HG03575 (cell line): ENCODE results near the gene BANK1.
"Not testable (repeated sequence)": the region's sequence is repeated elsewhere in the genome, so short reads cannot be mapped to it uniquely, and the experiment has no call there.

Source experiments
- ATAC-seq: cut with Tn5 transposase; IDR thresholded peaks from one replicate; pipeline ENCODE4 v1.9.1; 2021; ENCODE audit not compliant: unreplicated experiment, insufficient number of reproducible peaks, low FRiP score; ENCODE audit errors: extremely low read depth

BANK1 gene

DNA sequence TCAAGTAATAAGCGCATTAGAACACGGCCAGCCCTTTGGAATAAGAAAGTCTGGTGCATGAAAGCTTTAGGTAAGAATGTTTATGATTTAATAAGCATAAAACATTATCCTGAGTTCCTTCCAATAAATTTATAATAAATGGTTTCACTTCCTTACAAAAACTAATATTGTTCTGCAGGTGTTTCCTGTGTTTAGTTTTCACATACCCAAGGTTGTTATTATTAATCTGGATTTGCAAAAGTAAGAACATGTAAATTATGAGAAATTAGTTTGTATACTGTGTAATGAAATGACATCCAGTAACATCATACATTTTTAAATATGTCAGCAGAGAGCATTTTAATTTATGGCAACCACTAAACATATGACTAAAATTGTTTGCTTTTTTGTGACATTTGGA lies 72.1 kb downstream of the BANK1 start:
- no peak for ATAC-seq

DNA sequence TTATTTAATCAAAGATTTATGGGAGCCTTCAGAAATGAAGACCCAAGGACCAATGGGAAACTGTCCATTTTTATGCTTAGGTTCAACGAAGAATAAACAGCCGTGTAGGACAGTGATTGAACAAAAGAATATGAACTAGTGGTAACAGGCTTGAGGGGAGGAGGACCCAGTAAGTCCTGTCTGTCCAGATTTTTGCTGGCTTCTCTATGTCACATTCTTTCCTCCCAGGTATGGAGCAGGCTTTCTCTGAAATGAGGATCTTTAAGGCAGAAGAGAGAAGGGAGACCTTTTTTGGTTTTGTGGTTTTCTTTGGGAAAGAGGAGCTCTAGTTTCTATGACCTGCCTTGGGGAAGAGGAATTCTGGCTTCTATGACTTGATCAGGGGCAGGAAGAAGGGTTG lies 74.1 kb downstream of the BANK1 start:
- no peak for ATAC-seq

DNA sequence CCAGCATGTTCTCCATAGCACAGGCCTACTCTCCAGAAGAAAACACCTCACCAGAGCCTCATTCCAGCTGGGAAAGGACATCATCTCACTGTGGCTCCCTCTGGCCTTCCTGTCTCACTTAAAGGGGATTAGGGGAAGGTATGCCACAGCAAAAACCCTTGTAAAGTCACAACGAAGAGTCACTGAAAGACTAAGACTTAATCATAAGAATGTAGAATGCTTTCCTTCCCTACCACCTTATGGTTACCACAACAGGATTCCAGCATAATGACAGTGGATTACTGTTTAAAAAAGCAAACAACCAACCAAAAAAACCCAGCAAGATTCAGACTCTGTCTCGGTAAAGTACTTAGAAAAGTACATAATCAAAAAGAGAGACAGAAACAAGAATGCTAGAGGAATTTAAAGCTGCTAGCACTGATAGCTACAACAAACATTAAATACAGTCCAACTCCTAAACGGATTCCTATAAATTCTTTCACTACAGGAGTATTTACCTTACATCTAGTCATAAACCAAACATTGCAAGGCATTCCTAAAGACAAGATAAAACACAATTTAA lies 75.1 kb downstream of the BANK1 start:
- no peak for ATAC-seq

DNA sequence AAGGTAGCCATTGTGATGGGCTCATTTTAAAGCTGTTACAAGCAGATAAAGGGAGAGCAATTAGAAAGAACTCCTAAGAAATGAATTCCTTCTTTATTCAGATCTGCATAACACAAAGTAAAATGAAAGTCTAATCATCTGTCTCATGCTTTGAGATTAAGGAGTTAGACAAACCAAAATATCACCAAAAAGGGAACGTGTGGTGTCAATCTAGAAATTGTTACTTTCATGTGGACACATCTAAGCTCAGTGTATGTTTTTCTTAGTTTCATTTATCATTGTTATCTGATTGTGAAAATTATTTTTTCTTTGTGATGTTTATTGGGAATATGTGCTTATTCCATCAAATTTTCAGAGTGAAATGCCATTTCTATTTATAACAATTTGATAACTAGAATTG lies 80.3 kb downstream of the BANK1 start:
- ATAC-seq: no peak

DNA sequence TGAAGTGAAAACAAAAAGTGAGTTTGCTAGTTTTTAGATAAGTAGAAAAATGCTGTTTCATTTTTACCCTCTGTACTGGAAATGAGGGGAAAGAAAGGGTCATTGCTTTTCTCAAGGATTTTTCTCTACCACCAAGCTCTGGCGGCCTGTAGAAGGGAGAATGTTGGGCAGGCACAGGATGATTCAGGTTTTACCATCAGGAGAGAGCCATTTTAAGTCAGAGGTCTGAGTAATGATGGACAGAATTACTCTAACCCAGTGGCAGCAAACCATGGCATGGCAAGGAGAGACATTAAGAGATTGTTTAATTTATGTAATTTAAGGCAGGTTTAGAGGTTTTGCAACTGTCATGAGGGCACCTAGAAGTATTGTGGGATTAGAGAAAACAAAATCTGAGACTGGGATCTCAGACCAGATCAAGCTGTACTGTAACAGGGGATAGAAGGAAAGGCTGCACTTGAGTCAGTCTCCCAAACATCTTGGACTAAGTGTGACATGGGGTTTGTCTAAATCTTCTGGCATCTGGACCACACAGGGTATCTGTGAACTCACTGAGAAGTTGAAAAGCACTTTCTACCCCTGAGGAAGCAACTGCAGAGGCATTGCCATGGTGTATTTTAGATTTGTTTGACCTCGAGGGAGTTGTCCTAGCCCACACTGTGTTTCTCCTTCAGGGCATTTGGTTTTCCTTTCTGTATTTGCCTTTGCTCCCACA lies 81.6 kb downstream of the BANK1 start:
- no peak for ATAC-seq

DNA sequence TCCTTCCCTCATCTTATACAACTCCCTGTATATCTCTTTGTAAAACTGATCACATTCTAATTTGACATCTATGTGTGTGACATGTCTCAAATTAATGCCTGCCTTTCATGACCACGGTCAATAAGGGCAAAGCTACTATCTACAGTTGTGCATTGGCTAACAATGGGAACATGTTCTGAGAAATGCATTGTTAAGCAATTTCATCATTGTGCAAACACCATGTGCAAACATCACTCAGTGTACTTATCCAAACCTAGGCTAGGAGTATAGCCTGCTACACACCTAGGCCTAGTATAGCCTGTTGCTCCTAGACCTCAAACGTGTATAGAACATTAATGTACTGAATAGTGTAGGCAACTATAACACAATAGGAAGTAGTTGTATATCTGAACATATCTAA lies 95.0 kb downstream of the BANK1 start:
- no peak for ATAC-seq

DNA sequence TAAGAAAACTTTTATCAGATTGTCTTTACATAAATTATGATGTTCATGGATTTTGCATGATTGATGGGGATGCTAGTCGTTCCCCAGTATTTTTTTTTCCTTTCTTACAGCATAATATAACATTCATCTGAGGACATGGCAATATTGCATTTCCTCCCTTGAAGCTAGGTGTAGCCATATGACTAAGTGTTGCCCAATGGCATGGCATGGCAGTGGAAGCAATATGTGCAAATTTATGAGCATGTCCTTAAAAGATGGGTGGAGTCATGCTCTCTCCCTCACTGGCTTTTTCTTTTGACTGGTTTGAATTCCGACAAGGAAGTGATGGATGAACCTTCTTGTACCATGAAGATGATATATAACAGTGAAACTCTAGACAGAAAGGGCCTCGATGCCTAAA lies 96.3 kb downstream of the BANK1 start:
- ATAC-seq: no peak

DNA sequence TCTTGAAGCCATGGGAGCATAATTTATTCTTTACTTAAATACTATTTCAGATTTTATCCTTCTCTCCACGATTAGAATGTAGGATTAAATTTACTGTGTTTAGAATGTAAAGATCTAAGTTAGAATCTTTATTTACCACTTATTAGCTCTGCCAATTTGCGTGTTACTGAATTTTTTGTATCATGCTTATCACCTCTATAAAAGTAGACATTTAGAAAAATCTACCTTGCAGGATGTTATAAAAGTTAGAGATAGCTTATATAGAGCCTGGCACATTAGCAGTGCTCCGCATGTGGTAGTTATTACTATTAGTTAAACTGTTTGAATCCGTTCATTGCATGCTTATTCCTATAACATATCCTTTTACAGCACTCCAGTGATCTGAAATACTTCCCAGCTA lies 97.9 kb downstream of the BANK1 start:
- no peak for ATAC-seq

DNA sequence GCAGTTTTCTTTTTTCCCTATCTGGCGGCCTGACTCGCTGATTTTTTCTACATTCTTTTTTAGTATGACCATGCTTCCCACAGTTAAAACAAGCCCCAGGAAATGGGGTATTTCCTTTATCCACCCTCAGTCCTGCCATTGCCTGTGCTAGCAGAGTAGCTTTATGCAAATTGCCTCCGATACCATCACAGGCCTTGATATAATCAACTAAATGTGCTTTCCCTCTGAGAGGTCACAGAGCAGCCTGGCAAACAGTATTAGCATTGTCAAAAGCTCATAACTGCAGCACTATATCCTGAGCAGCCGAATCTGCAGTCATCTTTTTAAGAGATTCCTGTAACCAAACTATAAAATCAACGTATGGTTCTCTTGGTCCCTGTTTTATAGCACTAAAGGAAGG lies 115.0 kb downstream of the BANK1 start:
- not testable (repeated sequence) for ATAC-seq

DNA sequence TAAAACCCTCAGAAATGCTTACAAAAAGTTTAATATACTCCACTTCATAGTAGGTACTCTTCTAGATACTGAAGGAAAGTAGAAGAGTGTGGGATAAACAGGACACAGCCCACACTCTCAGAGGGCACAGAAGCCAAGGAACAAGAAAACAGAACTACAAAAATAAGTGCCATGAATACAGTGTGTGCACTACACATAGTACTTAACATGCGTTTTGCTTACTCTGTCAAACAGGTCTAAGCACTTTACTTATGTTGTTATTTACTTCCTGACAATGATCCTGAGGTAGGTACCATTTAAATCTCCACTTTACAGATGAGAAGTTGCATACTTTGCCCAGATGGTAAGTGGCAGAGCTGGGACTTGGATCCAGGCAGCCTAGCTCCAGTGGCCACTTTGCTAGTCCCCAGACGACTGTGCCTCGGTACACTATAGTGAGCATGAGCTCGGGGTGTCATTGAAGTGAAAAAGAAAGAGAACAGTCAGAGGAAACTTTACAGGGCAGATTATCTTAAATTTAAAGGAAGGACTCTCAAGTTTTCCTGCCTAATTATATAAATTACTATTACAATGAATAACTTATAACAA lies 120.3 kb downstream of the BANK1 start:
- ATAC-seq: no peak

DNA sequence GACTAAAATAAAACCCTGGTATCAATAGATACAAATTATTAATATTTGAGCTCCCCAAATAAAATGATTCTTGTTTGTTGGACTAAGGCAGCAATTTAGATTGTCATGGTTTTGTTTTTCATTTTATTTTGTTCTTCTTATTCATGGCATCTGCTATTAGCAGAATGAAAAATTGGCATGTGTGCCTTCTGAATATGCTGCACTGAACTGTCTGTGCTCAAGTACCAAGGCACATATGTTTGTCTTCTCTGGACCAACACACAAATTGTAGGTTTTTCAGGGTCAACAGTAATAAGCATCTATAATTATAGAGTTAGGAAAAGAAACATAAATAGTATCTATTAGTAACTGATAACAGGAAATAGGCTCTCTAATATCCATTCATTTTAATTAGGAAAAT lies 121.1 kb downstream of the BANK1 start:
- no peak for ATAC-seq

DNA sequence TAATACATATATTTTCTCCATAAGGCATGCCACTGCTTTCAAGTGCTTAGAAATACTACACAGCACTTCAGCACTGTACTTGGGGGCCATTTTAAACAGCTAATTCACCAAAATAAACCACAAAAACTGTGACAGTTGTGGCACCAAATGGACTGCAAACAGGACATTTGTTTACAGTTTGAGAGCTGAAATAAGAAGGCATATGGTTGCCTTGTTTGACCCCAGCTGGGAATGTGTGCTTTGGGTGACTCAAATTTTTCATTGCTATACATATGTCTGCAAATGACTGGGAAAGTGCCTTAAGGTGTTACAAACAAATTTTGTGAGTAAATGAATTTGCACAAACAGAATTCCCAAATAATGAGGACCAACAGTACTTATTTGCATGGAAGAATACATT lies 124.2 kb downstream of the BANK1 start:
- no peak for ATAC-seq

DNA sequence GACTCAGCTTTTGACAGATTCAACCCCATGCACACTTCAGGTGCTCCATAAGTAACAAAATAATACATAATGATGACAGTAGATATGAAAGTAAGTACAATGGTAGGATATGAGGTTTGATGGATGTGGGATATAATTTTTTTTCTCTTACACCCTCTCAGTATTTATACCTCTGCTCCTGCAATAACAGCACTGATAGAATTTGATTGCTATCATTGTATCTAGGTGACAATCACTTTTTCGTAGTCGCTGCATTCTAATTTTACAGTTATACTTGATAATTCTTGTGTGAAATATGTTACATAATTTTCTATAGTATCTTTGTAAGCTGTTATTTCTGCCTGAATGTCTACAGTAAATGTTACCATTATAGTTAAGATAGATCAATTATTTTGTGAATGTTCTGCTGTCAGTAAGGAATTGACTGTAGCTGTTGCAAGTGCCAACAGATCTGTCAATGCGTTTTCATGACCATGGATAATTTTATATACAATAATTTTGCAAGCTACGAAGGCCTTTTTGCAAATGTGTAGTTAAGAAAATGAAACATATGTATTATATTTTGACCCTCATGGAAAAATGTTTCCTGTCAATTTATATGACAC lies 128.9 kb downstream of the BANK1 start:
- no peak for ATAC-seq

DNA sequence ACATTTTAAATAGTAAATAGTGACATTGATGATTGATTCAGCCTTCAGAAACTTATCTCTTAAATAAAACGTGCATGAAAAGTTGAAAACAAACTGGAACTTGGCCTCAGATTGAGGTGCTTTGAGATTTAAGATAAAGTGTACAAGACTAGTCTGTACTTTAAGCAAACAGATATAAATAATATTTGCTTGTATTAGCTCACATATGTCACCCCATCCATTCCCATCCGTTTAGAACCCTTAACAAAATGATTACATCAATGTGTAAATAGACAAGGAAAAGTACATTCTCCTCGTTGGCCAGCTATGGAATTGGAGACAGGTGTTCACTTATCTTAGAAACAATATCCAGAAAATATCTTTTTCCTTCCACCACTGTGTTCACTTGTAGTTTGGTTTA lies 130.8 kb downstream of the BANK1 start:
- ATAC-seq: no peak

DNA sequence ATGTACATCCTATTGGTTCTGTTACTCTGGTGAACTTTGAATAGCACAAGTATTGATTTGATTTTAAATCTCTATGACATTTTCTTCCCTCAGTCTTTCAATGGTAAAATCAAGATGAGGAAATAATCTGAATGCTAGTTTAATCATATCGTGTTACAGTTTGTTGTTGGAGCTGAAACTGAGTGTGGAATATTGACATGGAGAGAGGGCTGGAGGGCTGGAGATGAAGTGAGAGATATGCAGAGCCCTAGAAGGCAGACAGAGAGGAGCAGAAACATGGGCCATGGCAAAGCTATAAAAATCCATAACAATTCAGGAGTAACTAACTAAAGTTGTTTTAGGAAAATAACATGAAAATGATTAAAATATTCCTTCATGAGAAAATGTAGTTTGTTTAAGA lies 141.1 kb downstream of the BANK1 start:
- no peak for ATAC-seq

DNA sequence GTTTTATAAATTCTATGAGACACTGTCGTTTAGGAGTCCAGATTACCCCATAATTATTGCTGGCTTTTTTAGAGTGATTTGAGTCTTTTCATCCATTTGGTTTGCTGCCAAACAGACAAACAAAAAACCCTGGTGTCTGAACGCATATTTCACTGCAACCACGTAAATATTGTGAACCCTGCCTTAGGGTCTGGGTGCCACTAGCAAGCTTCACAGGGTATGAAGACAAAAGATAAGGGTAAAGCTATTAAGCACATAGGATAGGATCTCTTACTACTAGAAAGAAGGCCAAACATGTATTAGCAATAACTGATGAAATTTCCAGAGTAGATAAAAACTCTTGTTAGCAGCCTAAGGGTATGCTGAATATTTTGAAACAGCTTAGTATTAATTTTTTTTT lies 143.3 kb downstream of the BANK1 start:
- ATAC-seq: no peak

DNA sequence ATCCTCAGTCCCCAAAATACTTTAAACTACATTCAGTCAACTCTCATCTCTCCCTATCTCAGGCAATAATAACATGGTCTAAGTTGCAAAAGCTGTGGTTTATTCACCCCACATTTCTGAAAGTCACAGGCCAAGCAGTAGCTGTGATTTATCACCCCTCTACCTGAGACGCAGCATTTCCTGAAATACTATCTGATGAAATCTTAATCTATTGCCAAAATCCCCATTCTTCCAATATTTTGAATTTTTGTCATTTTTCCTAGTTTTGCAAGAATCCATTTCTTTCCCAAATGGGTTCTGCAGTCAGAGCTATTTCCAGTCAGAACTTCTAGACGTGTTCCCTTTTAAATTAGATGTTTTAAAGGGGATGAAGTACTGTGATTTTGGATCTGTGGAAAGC lies 148.3 kb downstream of the BANK1 start:
- ATAC-seq: no peak

DNA sequence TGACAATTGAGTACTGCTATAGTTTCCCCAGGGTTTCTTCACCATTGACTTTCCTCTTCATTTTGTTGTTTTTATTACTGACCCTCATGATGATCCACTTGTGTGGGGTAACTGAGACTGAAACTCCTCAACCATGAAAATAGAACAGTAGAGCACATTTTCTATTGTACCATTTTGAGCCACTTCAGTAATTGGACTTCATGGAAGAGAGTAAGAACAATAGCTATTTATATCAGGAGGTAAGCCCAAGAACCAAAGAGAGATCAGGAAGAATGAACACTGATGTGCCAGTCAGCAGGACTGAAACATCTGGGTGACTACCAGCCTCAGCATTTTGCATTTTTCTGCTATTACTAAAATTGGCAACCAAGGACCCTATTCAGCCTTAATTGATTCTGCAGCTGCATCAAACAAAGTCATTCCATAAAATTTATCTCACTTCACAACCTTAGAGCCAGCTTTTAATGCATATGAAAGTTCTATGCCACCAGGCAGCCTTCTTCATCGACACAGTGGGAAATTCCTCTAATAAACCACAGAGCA lies 151.4 kb downstream of the BANK1 start:
- ATAC-seq: no peak

DNA sequence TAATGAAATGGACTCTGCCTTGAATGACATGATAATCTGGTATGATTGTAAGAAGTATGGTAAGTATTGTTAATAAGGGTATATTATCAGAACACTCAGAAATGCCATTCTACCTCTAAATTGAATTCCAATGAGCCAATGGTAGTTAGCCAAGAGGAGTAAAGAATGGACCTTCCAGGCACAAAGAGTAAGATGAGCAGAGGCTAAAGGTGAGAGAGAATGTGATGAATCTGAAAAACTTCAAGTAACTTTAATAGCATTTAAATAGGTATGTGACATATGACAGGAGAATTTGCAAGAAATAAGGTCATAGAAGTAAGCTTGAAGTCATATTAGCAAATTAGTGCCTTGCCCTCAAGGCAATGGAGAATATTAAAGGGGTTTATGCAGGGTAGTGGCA lies 152.4 kb downstream of the BANK1 start:
- ATAC-seq: no peak

DNA sequence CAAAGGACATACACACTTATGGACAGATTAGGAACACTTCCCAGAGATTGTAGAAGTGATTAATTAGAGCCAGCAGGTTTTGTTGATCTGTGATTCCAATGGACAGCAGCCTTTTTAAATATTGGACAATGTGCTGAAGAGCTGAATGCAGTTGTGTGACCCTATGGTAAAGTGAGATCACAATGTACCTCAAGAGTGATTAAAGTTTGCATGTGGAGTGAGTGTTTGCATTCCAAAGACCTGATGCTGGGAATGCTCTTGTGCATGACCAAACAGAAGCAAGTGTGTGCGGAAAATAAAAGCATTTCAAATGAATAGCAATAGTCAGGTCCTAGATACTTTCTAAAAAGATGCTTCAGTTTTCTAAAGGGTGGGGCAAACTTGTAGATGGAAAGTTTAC lies 154.1 kb downstream of the BANK1 start:
- ATAC-seq: no peak
